Measurements from ENCODE around the gene ANKH. TPM values are rescaled to one million over a fixed set of nuclear protein-coding genes. Genes with fewer than 3 reads are reported as not detected.

The ANKH gene
- polyA plus RNA-seq, 1 donor from 2014 or later: 9.9 TPM

- H3F3A ChIP-seq (ENCODE audit: insufficient read depth, low read length, poor library complexity, severe bottlenecking): no peaks in the 10 kb centered on the region
- H3K27me3 ChIP-seq (ENCODE audit: insufficient read depth, low read depth, low read length): no peaks in the 10 kb centered on the region
- no peaks in the 10 kb centered on the region for H3K9me3 ChIP-seq (ENCODE audit: low read length)
- H3K9ac ChIP-seq (ENCODE audit: low read length): peak overlapping the region; percentile 76
- H3K79me2 ChIP-seq (replicated peaks; ENCODE audit: insufficient read depth, low read length): peaks cover 21% of the 10 kb centered on the region
- H3K4me2 ChIP-seq (ENCODE audit: low read length): peak overlapping the region; percentile 65
- no peaks in the 10 kb centered on the region for H3K36me3 ChIP-seq (ENCODE audit: insufficient read depth, low read length)
- H3K4me3 ChIP-seq (ENCODE audit: low read length): peak overlapping the region; percentile 76
- TF ChIP-seq RAD21 (conservative IDR thresholded peaks at IDR 0.05) (no peak), SMC3 (conservative IDR thresholded peaks at IDR 0.05; ENCODE audit: poor library complexity) (peak; percentile 38), CTCF (IDR thresholded peaks at IDR 0.05; ENCODE audit: poor library complexity, severe bottlenecking) (peak; percentile 4), TAF1 (IDR thresholded peaks at IDR 0.05; ENCODE audit: low read depth) (peak; percentile 12), MXI1 (conservative IDR thresholded peaks at IDR 0.05; ENCODE audit: poor library complexity, severe bottlenecking) (peak; percentile 29), REST (IDR thresholded peaks at IDR 0.05; ENCODE audit: borderline replicate concordance) (no peak), POLR2AphosphoS5 (IDR thresholded peaks at IDR 0.05) (no peak), EP300 (conservative IDR thresholded peaks at IDR 0.05; ENCODE audit: poor library complexity, severe bottlenecking) (no peak), EZH2 (IDR thresholded peaks at IDR 0.05; ENCODE audit: borderline replicate concordance, insufficient read depth, low read length, poor library complexity, severe bottlenecking) (no peak)
- H3K27ac ChIP-seq (ENCODE audit: low read length): peak overlapping the region; percentile 52
- H2AFZ ChIP-seq (ENCODE audit: low read depth, low read length): no peak overlapping the region
- H4K20me1 ChIP-seq (ENCODE audit: insufficient read depth): no peaks in the 10 kb centered on the region
- H3K9me2 ChIP-seq (ENCODE audit: insufficient read depth, low read length): no peaks in the 10 kb centered on the region
Observed at GRCh38 chr5:14872070-14872989, 752 bp upstream of the ANKH start.

GRCh38 chr5:14870337-14871213, 1.0 kb downstream of the ANKH start:
- no peak for TF ChIP-seq TAF1 (IDR thresholded peaks at IDR 0.05; ENCODE audit: low read depth)
- TF ChIP-seq SMC3 (conservative IDR thresholded peaks at IDR 0.05; ENCODE audit: poor library complexity): peak; percentile 32
- no peak for TF ChIP-seq EP300 (conservative IDR thresholded peaks at IDR 0.05; ENCODE audit: poor library complexity, severe bottlenecking)
- TF ChIP-seq REST (IDR thresholded peaks at IDR 0.05; ENCODE audit: borderline replicate concordance): no peak
- TF ChIP-seq MXI1 (conservative IDR thresholded peaks at IDR 0.05; ENCODE audit: poor library complexity, severe bottlenecking): peak; percentile 54
- TF ChIP-seq CTCF (IDR thresholded peaks at IDR 0.05; ENCODE audit: poor library complexity, severe bottlenecking): no peak
- H3K9me2 ChIP-seq (ENCODE audit: insufficient read depth, low read length): no peaks in the 10 kb centered on the region
- no peaks in the 10 kb centered on the region for H3K36me3 ChIP-seq (ENCODE audit: insufficient read depth, low read length)
- no peaks in the 10 kb centered on the region for H3F3A ChIP-seq (ENCODE audit: insufficient read depth, low read length, poor library complexity, severe bottlenecking)
- H3K9ac ChIP-seq (ENCODE audit: low read length): peak overlapping the region; percentile 78
- peak overlapping the region; percentile 58 for H2AFZ ChIP-seq (ENCODE audit: low read depth, low read length)
- H3K27ac ChIP-seq (ENCODE audit: low read length): peak overlapping the region; percentile 58
- peaks cover 35% of the 10 kb centered on the region for H3K79me2 ChIP-seq (replicated peaks; ENCODE audit: insufficient read depth, low read length)
- H4K20me1 ChIP-seq (ENCODE audit: insufficient read depth): no peaks in the 10 kb centered on the region
- peak overlapping the region; percentile 79 for H3K4me2 ChIP-seq (ENCODE audit: low read length)
- no peaks in the 10 kb centered on the region for H3K9me3 ChIP-seq (ENCODE audit: low read length)
- H3K27me3 ChIP-seq (ENCODE audit: insufficient read depth, low read depth, low read length): no peaks in the 10 kb centered on the region
- H3K4me3 ChIP-seq (ENCODE audit: low read length): peak overlapping the region; percentile 89

All from neural cell (in vitro differentiated cells).